GM12865 (cell line): Measurements from ENCODE around the gene COL23A1.
"Not testable (repeated sequence)": the region's sequence is repeated elsewhere in the genome, so short reads cannot be mapped to it uniquely, and the experiment has no call there.

ENCODE experiments used
- DNase-seq: peaks from one replicate; pipeline ENCODE4 v3.0.0; 2010; ENCODE audit warnings: low read depth
- H3K4me3 ChIP-seq: 2 replicates; pipeline ENCODE4 v1.5.1; 2011; ENCODE audit warnings: mild to moderate bottlenecking, low read depth, low read length, control low read depth
- CTCF ChIP-seq: IDR thresholded peaks from 2 replicates; pipeline ENCODE4 v1.5.1; 2011; ENCODE audit warnings: low read length, control low read depth, low read depth, inconsistent platforms; ENCODE audit not compliant: insufficient read depth; ENCODE audit errors: missing control alignments

COL23A1 gene

GRCh38 chr5:178320281-178320855 is 269.8 kb downstream of the COL23A1 start:
- no peak for TF ChIP-seq CTCF
- DNase-seq, result peak; percentile 51
- H3K4me3 ChIP-seq, result peak overlapping the region; percentile 24

GRCh38 chr5:178319541-178320041 is 270.6 kb downstream of the COL23A1 start:
- no peak for TF ChIP-seq CTCF
- H3K4me3 ChIP-seq, result no peak overlapping the region
- no peak for DNase-seq

DNA sequence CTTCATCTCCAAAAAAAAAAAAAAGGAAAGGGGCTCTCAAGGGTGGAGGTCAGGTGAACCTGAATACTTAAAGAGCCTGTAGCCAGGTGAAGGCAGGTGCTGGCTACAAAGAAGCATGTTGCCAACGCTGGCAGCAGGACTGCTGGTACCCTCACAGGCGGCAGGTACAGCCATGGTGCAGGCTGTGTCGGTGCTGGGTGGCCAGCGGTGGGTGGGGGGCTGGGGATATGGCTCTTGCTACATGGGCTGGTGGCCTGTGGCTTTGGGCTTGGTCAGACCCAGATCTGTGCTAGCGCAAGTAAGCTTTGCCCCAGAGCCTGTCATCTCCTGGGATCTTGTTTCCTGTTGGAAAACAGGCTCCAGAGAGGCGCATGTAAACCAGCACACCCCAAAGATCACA is 271.3 kb downstream of the COL23A1 start:
- DNase-seq, result no peak
- no peak for TF ChIP-seq CTCF
- no peak overlapping the region for H3K4me3 ChIP-seq

GRCh38 chr5:178318382-178318781 is 271.8 kb downstream of the COL23A1 start:
- TF ChIP-seq CTCF, result no peak
- no peak overlapping the region for H3K4me3 ChIP-seq
- DNase-seq, result no peak

GRCh38 chr5:178317727-178318126 is 272.5 kb downstream of the COL23A1 start:
- not testable (repeated sequence) for DNase-seq, H3K4me3 ChIP-seq

- no peak for DNase-seq
- no peak for TF ChIP-seq CTCF
- H3K4me3 ChIP-seq, result no peak overlapping the region
Observed at GRCh38 chr5:178314961-178315820, 275.0 kb downstream of the COL23A1 start.

GRCh38 chr5:178314061-178314660 is 276.0 kb downstream of the COL23A1 start:
- no peak overlapping the region for H3K4me3 ChIP-seq
- no peak for TF ChIP-seq CTCF
- no peak for DNase-seq
